Hematopoietic multipotent progenitor cell treated with erythropoietin and hydrocortisone succinate and interleukin-3 and kit ligand, for 6 days (in vitro differentiated cells): ENCODE measurements around the gene CLNS1A.

Experiments used
- DNase-seq: peaks from one replicate; pipeline ENCODE4 v3.0.0-alpha.2; 2015

The CLNS1A gene

GRCh38 chr11:77637345-77638165 lies at the start of gene CLNS1A:
CLNS1A (minus strand) TSS chr11:77637794; CDS start chr11:77637714, 80 bp downstream.
- peak; percentile 97 for DNase-seq

GRCh38 chr11:77687088-77687487 lies 49.5 kb upstream of the CLNS1A start:
- DNase-seq, result no peak

- no peak for DNase-seq
Observed at GRCh38 chr11:77677138-77677537, 39.5 kb upstream of the CLNS1A start.

- no peak for DNase-seq
Observed at GRCh38 chr11:77672264-77672663, 34.7 kb upstream of the CLNS1A start.

GRCh38 chr11:77669848-77670511 lies 32.4 kb upstream of the CLNS1A start:
- DNase-seq, result no peak

GRCh38 chr11:77668760-77669159 lies 31.2 kb upstream of the CLNS1A start:
- DNase-seq, result no peak

GRCh38 chr11:77665240-77665965 lies 27.8 kb upstream of the CLNS1A start:
- no peak for DNase-seq

GRCh38 chr11:77661670-77662069 lies 24.1 kb upstream of the CLNS1A start:
- no peak for DNase-seq

- no peak for DNase-seq
Observed at GRCh38 chr11:77660947-77661346, 23.4 kb upstream of the CLNS1A start.

- DNase-seq, result peak; percentile 57
Observed at GRCh38 chr11:77658213-77659013, 20.8 kb upstream of the CLNS1A start.

- no peak for DNase-seq
Observed at GRCh38 chr11:77656362-77656761, 18.8 kb upstream of the CLNS1A start.

- DNase-seq, result no peak
Observed at GRCh38 chr11:77654770-77655434, 17.3 kb upstream of the CLNS1A start.

- no peak for DNase-seq
Observed at GRCh38 chr11:77650123-77650522, 12.5 kb upstream of the CLNS1A start.

GRCh38 chr11:77647654-77648305 lies 10.2 kb upstream of the CLNS1A start:
- no peak for DNase-seq

- no peak for DNase-seq
Observed at GRCh38 chr11:77644887-77645286, 7.3 kb upstream of the CLNS1A start.

- DNase-seq, result no peak
Observed at GRCh38 chr11:77642228-77642627, 4.6 kb upstream of the CLNS1A start.

GRCh38 chr11:77636731-77637344 lies 756 bp downstream of the CLNS1A start:
- peak; percentile 61 for DNase-seq

GRCh38 chr11:77633926-77634325 lies 3.7 kb downstream of the CLNS1A start:
- peak; percentile 22 for DNase-seq

- no peak for DNase-seq
Observed at GRCh38 chr11:77630157-77630710, 7.4 kb downstream of the CLNS1A start.

GRCh38 chr11:77619576-77620198 lies 17.9 kb downstream of the CLNS1A start:
- DNase-seq, result peak; percentile 79
